HG03342 (cell line): ENCODE results near the gene KATNBL1.
A peak's percentile ranks its signal among the peaks of the same experiment; 100 is the strongest.

Experiments
- ATAC-seq: cut with Tn5 transposase; IDR thresholded peaks from one replicate; pipeline ENCODE4 v1.9.1; 2021; ENCODE audit warnings: mild to moderate bottlenecking, moderate library complexity; ENCODE audit not compliant: unreplicated experiment

Gene KATNBL1

GRCh38 chr15:34209421-34210282 lies at the start of gene KATNBL1:
Gene KATNBL1, minus strand, starts transcription at chr15:34210096. Its CDS starts 46,420 bp downstream, at chr15:34163676.
- peak; percentile 94 for ATAC-seq

GRCh38 chr15:34259566-34259965 lies 49.7 kb upstream of the KATNBL1 start:
- no peak for ATAC-seq

GRCh38 chr15:34258151-34258550 lies 48.3 kb upstream of the KATNBL1 start:
- ATAC-seq, result no peak

GRCh38 chr15:34252545-34252944 lies 42.6 kb upstream of the KATNBL1 start:
- ATAC-seq, result no peak

- ATAC-seq, result no peak
Observed at GRCh38 chr15:34248190-34248589, 38.3 kb upstream of the KATNBL1 start.

- ATAC-seq, result no peak
Observed at GRCh38 chr15:34246276-34246976, 36.5 kb upstream of the KATNBL1 start.

- no peak for ATAC-seq
Observed at GRCh38 chr15:34243226-34243625, 33.3 kb upstream of the KATNBL1 start.

GRCh38 chr15:34242331-34242710 lies 32.4 kb upstream of the KATNBL1 start:
- no peak for ATAC-seq

GRCh38 chr15:34241376-34242330 lies 31.8 kb upstream of the KATNBL1 start:
- peak; percentile 53 for ATAC-seq

GRCh38 chr15:34240537-34240936 lies 30.6 kb upstream of the KATNBL1 start:
- no peak for ATAC-seq

- ATAC-seq, result no peak
Observed at GRCh38 chr15:34239151-34239808, 29.4 kb upstream of the KATNBL1 start.

- ATAC-seq, result no peak
Observed at GRCh38 chr15:34233614-34234013, 23.7 kb upstream of the KATNBL1 start.

GRCh38 chr15:34223904-34224596 lies 14.2 kb upstream of the KATNBL1 start:
- ATAC-seq, result no peak

- no peak for ATAC-seq
Observed at GRCh38 chr15:34217587-34218225, 7.8 kb upstream of the KATNBL1 start.

GRCh38 chr15:34216527-34217270 lies 6.8 kb upstream of the KATNBL1 start:
- no peak for ATAC-seq

GRCh38 chr15:34214135-34214534 lies 4.2 kb upstream of the KATNBL1 start:
- no peak for ATAC-seq

GRCh38 chr15:34213690-34214089 lies 3.8 kb upstream of the KATNBL1 start:
- no peak for ATAC-seq

GRCh38 chr15:34206011-34206410 lies 3.9 kb downstream of the KATNBL1 start:
- ATAC-seq, result no peak

- ATAC-seq, result no peak
Observed at GRCh38 chr15:34203936-34204335, 6.0 kb downstream of the KATNBL1 start.
